GM12878 (cell line): ENCODE results near the gene PRICKLE4. TPM values are rescaled to one million over a fixed set of nuclear protein-coding genes. Genes with fewer than 3 reads are reported as not detected.

ENCODE experiments used
- ATAC-seq: fragments of 200-7000 bp; cut with Tn5 transposase; 3 replicates; pipeline ENCODE4 v1.9.1; 2020; ENCODE audit warnings: mild to moderate bottlenecking, moderate library complexity
- BruUV-seq: library from RNA; stranded (reverse); fragments of 400-500 nt; replicated peaks from 2 replicates; lab custom pipeline; 2021; lab: Mats Ljungman, UMichigan
- CTCF ChIA-PET: fragments of 300-600 bp; sonication (Branson Sonifier 250); formaldehyde crosslinking; extraction: SDS; loops from one replicate; lab custom pipeline; 2021; ENCODE audit warnings: inconsistent platforms; lab: Yijun Ruan, JAX
- POLR2A ChIA-PET: fragments of 350-600 bp; formaldehyde crosslinking; extraction: SDS; loops from one replicate; lab custom pipeline; 2021; ENCODE audit warnings: inconsistent platforms; lab: Charles Lee
- RAD21 ChIA-PET: fragments of 300-600 bp; sonication (Branson Sonifier 250); formaldehyde crosslinking; loops from one replicate; lab custom pipeline; 2023; ENCODE audit warnings: antibody characterized with exemption; ENCODE audit not compliant: unreplicated experiment; lab: Charles Lee
- SMC1A ChIA-PET: fragments of 300-600 bp; sonication (Branson Sonifier 250); formaldehyde crosslinking; loops from one replicate; lab custom pipeline; 2023; ENCODE audit not compliant: unreplicated experiment, uncharacterized antibody; lab: Charles Lee
- DNase-seq: peaks from one replicate; pipeline ENCODE4 v3.0.0-alpha.2; 2011; ENCODE audit warnings: low read depth, low spot score
- FAIRE-seq: peaks from 3 replicates; lab custom pipeline; 2011; peaks lifted over from hg19 to GRCh38; lab: Jason Lieb, UNC
- H2AFZ ChIP-seq: 2 replicates; pipeline ENCODE4 v1.6.0; 2011; ENCODE audit warnings: low read depth, low read length, control low read depth; ENCODE audit not compliant: control insufficient read depth
- H3K27ac ChIP-seq: 2 replicates; pipeline ENCODE4 v1.5.1; 2011; ENCODE audit warnings: control low read depth; ENCODE audit not compliant: control insufficient read depth, insufficient read depth
- H3K27me3 ChIP-seq, 2 experiments: replicated peaks in 1 of 2; 2 replicates each; pipeline versions ENCODE4 v1.6.0 to v1.6.1; 2011; ENCODE audit warnings: low read length in 1 of 2; ENCODE audit not compliant: control insufficient read depth in 2 of 2, insufficient read depth in 2 of 2
- H3K36me3 ChIP-seq, 2 experiments: 2 replicates each; pipeline ENCODE4 v1.5.1; 2011; ENCODE audit warnings: low read length in 1 of 2; ENCODE audit not compliant: control insufficient read depth in 2 of 2, insufficient read depth in 2 of 2
- H3K4me1 ChIP-seq: 2 replicates; pipeline ENCODE4 v1.6.1; 2011; ENCODE audit warnings: mild to moderate bottlenecking, low read length, moderate library complexity, mixed read lengths; ENCODE audit not compliant: control insufficient read depth, insufficient read depth
- H3K4me2 ChIP-seq: 2 replicates; pipeline ENCODE4 v1.6.0; 2011; ENCODE audit warnings: control low read depth; ENCODE audit not compliant: control insufficient read depth, insufficient read depth
- H3K4me3 ChIP-seq: fragments of 200-600 bp; sonication (generic); 2 replicates; pipeline ENCODE4 v1.5.1; 2016
- H3K79me2 ChIP-seq: 2 replicates; pipeline ENCODE4 v1.6.0; 2011; ENCODE audit warnings: low read length; ENCODE audit not compliant: control insufficient read depth, insufficient read depth
- H3K9ac ChIP-seq: 2 replicates; pipeline ENCODE4 v1.8.0; 2011; ENCODE audit warnings: low read length, control low read depth, mixed read lengths; ENCODE audit not compliant: control insufficient read depth, insufficient read depth
- H3K9me3 ChIP-seq: replicated peaks from 3 replicates; pipeline ENCODE4 v1.5.1; 2011; ENCODE audit warnings: mild to moderate bottlenecking, low read length; ENCODE audit not compliant: control insufficient read depth, insufficient read depth
- H4K20me1 ChIP-seq: 2 replicates; pipeline ENCODE4 v1.6.0; 2011; ENCODE audit not compliant: control insufficient read depth, insufficient read depth
- CREB1 ChIP-seq: IDR thresholded peaks from 2 replicates; pipeline ENCODE4 v1.6.1; 2012; ENCODE audit warnings: low read depth, mild to moderate bottlenecking, inconsistent platforms
- MTA3 ChIP-seq: IDR thresholded peaks from 2 replicates; pipeline ENCODE4 v1.6.1; 2012; ENCODE audit warnings: low read length, inconsistent platforms, borderline replicate concordance
- POU2F2 ChIP-seq: IDR thresholded peaks from 3 replicates; pipeline ENCODE4 v1.6.1; 2011; ENCODE audit warnings: low read depth, mild to moderate bottlenecking, low read length, borderline replicate concordance
- TBL1XR1 ChIP-seq: IDR thresholded peaks from 2 replicates; pipeline ENCODE4 v1.6.1; 2012; ENCODE audit warnings: low read depth, low read length, improper control_type of control experiment
- WRNIP1 ChIP-seq: IDR thresholded peaks from 2 replicates; pipeline ENCODE4 v1.6.1; 2011; ENCODE audit warnings: low read depth, low read length, improper control_type of control experiment, borderline replicate concordance
- WGBS: methylation state at CpG from one replicate; pipeline ENCODE4 v1.1.6; 2016; ENCODE audit warnings: low lambda C conversion rate; ENCODE audit not compliant: insufficient replicate concordance, insufficient coverage; ENCODE audit errors: missing lambda C conversion rate; 5-methylcytosine and 5-hydroxymethylcytosine counted together
- in situ Hi-C: fragments of 300-500 bp; cut with MboI; formaldehyde crosslinking; loops from 9 replicates; pipeline ENCODE4 v1.14.3; 2018; ENCODE audit warnings: mixed read lengths
- intact Hi-C: fragments of 100-400 bp; cut with micrococcal nuclease; formaldehyde crosslinking; loops from one replicate; pipeline ENCODE4 v1.14.2; 2022; ENCODE audit not compliant: unreplicated experiment
- polyA plus RNA-seq, 11 experiments: library from polyadenylated mRNA; depleted of rRNA in 4 of 11; unstranded in 6 of 11; stranded (reverse) in 5 of 11; fragments of >200 nt; fragmentation: Nextera tagmentation in 4 of 11; fragmentation: Illumina TruSeq in 1 of 11; extraction: Ambion mirVana in 4 of 11; extraction: Trizol in 1 of 11; gene quantifications; 1 replicate in 1 of 11; 2 replicates in 10 of 11; pipeline versions ENCODE4 v1.2.1 to v1.2.3, GENCODE V29; 2011 to 2016; ENCODE audit warnings: inconsistent platforms in 2 of 11, missing spikeins in 2 of 11, low read depth in 1 of 11
- total RNA-seq, 4 experiments: library from RNA; depleted of rRNA in 3 of 4; stranded (reverse); fragments of >200 nt in 3 of 4; fragmentation: Illumina TruSeq in 1 of 4; extraction: Trizol in 1 of 4; gene quantifications; 2 replicates each; pipeline versions ENCODE4 v1.2.1 to v1.2.3, GENCODE V29; 2013 to 2021
- TF ChIP-seq, protein P1 (sequence below): IDR thresholded peaks from 2 replicates; pipeline ENCODE4 v1.6.1; 2012; ENCODE audit warnings: low read length, inconsistent platforms
- TF ChIP-seq, protein P2 (sequence below): fragments of 450-650 bp; IDR thresholded peaks from 2 replicates; pipeline ENCODE4 v1.6.1; 2017; ENCODE audit warnings: mild to moderate bottlenecking, low read depth, inconsistent platforms; ENCODE audit not compliant: poor library complexity, severe bottlenecking
- TF ChIP-seq, protein P3 (sequence below): fragments of 450-650 bp; IDR thresholded peaks from 2 replicates; pipeline ENCODE4 v1.6.1; 2016; ENCODE audit warnings: mild to moderate bottlenecking, moderate library complexity, borderline replicate concordance
- TF ChIP-seq, protein P4 (sequence below): IDR thresholded peaks from 2 replicates; pipeline ENCODE4 v1.6.1; 2011; ENCODE audit warnings: mild to moderate bottlenecking, low read depth, low read length, moderate library complexity; ENCODE audit not compliant: insufficient replicate concordance

PRICKLE4 gene
- total and polyA plus RNA-seq, 10 of the 15 experiments (the other 5 are each of a cell fraction or from before 2014, with no cell fraction given) = 0.33 to 0.85 (median 0.35) TPM; not detected in 7

DNA sequence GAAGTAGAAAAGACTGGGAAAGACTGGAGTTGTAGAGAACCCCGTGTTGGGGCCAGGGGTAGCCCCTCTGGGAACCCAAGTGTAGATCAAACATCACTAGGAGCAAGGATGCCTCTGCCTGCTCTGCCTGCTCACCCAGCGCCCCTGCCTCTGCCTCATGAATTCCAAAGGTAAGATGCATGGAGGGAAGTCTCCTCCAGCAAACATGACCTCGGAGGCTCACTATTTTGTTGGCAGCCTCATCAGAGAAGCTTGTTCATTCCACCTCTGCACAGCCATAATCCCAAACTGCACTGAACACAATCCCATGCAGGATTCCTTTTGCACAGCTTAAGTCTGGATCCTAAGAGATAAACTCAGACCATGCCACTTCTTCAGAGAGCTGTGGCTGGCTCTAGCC is 5.7 kb upstream of the PRICKLE4 start:
- no peaks in the 10 kb centered on the region for H3K9me3 ChIP-seq
- intact Hi-C loops (loop anchor here (5.0 kb wide), 2 partner anchors 68 to 408 kb away; no protein-coding TSS in a partner anchor), in situ Hi-C loops (no loop called here)
- no peak overlapping the region for H3K27ac ChIP-seq
- no peak overlapping the region for H2AFZ ChIP-seq
- no peak overlapping the region for H3K9ac ChIP-seq
- ChIA-PET POLR2A (interaction anchor here (0.6 kb wide), 1 partner anchor 20 kb away, joined by 3 read pairs; no protein-coding TSS in a partner anchor), CTCF (interaction anchor here (0.6 to 4.7 kb wide), 12 partner anchors 12 to 436 kb away, joined by 3 to 38 read pairs (median 3); partner anchors contain the start of gene TOMM6), RAD21 (interaction anchor here (1.1 to 1.6 kb wide), 4 partner anchors 12 to 172 kb away, joined by 3 to 6 read pairs (median 4); no protein-coding TSS in a partner anchor), SMC1A (interaction anchor here (0.9 to 1.6 kb wide), 5 partner anchors 70 to 389 kb away, joined by 3 to 4 read pairs (median 3); no protein-coding TSS in a partner anchor)
- BruUV-seq = no TSS peak
- 56% methylated on average over 3 of the region's 3 CpGs for WGBS
- no peaks in the 10 kb centered on the region for H3K79me2 ChIP-seq
- no peaks in the 10 kb centered on the region for H3K27me3 ChIP-seq
- ATAC-seq (no peak), DNase-seq (no peak), FAIRE-seq (no peak)
- H3K4me1 ChIP-seq = peaks cover 4% of the 10 kb centered on the region
- H3K36me3 ChIP-seq = peaks cover 1 to 10% of the 10 kb centered on the region in 2 experiments; a peak in 2 of 4 replicates
- H4K20me1 ChIP-seq = no peaks in the 10 kb centered on the region
- H3K4me2 ChIP-seq = no peak overlapping the region
- no peak overlapping the region for H3K4me3 ChIP-seq
- TF ChIP-seq, protein P1, sequence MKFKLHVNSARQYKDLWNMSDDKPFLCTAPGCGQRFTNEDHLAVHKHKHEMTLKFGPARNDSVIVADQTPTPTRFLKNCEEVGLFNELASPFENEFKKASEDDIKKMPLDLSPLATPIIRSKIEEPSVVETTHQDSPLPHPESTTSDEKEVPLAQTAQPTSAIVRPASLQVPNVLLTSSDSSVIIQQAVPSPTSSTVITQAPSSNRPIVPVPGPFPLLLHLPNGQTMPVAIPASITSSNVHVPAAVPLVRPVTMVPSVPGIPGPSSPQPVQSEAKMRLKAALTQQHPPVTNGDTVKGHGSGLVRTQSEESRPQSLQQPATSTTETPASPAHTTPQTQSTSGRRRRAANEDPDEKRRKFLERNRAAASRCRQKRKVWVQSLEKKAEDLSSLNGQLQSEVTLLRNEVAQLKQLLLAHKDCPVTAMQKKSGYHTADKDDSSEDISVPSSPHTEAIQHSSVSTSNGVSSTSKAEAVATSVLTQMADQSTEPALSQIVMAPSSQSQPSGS = no peak
- TF ChIP-seq, protein P2, sequence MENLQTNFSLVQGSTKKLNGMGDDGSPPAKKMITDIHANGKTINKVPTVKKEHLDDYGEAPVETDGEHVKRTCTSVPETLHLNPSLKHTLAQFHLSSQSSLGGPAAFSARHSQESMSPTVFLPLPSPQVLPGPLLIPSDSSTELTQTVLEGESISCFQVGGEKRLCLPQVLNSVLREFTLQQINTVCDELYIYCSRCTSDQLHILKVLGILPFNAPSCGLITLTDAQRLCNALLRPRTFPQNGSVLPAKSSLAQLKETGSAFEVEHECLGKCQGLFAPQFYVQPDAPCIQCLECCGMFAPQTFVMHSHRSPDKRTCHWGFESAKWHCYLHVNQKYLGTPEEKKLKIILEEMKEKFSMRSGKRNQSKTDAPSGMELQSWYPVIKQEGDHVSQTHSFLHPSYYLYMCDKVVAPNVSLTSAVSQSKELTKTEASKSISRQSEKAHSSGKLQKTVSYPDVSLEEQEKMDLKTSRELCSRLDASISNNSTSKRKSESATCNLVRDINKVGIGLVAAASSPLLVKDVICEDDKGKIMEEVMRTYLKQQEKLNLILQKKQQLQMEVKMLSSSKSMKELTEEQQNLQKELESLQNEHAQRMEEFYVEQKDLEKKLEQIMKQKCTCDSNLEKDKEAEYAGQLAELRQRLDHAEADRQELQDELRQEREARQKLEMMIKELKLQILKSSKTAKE = no peak
- no peak for TF ChIP-seq WRNIP1
- TF ChIP-seq, protein P3, sequence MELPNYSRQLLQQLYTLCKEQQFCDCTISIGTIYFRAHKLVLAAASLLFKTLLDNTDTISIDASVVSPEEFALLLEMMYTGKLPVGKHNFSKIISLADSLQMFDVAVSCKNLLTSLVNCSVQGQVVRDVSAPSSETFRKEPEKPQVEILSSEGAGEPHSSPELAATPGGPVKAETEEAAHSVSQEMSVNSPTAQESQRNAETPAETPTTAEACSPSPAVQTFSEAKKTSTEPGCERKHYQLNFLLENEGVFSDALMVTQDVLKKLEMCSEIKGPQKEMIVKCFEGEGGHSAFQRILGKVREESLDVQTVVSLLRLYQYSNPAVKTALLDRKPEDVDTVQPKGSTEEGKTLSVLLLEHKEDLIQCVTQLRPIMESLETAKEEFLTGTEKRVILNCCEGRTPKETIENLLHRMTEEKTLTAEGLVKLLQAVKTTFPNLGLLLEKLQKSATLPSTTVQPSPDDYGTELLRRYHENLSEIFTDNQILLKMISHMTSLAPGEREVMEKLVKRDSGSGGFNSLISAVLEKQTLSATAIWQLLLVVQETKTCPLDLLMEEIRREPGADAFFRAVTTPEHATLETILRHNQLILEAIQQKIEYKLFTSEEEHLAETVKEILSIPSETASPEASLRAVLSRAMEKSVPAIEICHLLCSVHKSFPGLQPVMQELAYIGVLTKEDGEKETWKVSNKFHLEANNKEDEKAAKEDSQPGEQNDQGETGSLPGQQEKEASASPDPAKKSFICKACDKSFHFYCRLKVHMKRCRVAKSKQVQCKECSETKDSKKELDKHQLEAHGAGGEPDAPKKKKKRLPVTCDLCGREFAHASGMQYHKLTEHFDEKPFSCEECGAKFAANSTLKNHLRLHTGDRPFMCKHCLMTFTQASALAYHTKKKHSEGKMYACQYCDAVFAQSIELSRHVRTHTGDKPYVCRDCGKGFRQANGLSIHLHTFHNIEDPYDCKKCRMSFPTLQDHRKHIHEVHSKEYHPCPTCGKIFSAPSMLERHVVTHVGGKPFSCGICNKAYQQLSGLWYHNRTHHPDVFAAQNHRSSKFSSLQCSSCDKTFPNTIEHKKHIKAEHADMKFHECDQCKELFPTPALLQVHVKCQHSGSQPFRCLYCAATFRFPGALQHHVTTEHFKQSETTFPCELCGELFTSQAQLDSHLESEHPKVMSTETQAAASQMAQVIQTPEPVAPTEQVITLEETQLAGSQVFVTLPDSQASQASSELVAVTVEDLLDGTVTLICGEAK = no peak
- TF ChIP-seq, protein P4, sequence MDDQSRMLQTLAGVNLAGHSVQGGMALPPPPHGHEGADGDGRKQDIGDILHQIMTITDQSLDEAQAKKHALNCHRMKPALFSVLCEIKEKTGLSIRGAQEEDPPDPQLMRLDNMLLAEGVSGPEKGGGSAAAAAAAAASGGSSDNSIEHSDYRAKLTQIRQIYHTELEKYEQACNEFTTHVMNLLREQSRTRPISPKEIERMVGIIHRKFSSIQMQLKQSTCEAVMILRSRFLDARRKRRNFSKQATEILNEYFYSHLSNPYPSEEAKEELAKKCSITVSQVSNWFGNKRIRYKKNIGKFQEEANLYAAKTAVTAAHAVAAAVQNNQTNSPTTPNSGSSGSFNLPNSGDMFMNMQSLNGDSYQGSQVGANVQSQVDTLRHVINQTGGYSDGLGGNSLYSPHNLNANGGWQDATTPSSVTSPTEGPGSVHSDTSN = no peak
- TF ChIP-seq TBL1XR1 = no peak
- TF ChIP-seq MTA3 = no peak
- TF ChIP-seq POU2F2 = no peak
- no peak for TF ChIP-seq CREB1
